Measurements from ENCODE around the gene ZFAND3. TPM values are rescaled to one million over a fixed set of nuclear protein-coding genes. Genes with fewer than 3 reads are reported as not detected.

ZFAND3 gene
- total and polyA plus RNA-seq, 10 of the 15 experiments (the other 5 are each of a cell fraction or from before 2014, with no cell fraction given): 0.90 to 34.4 (median 16.3) TPM

DNA sequence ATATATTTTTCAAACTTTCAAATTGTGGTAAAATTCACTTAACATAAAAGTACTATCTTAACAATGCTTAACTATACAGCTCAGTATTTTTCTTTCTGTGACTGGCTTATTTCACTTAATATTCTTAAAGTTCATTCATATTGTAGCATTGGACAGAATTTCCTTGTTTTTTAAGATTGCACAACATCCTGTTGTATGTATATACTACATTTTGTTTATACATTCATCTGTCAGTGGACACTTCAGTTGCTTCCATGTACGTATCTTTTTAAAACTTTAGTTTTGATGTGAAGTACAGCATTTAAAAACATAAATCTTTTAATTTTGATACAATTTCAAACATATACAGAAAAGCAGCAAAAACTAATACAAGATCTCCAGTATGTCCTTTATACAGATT is 220.7 kb downstream of the ZFAND3 start (continued):
- TF ChIP-seq BMI1 (IDR thresholded peaks at IDR 0.05; ENCODE audit: borderline replicate concordance) (no peak), ASH2L (IDR thresholded peaks at IDR 0.05; ENCODE audit: borderline replicate concordance, low read depth) (no peak)

DNA sequence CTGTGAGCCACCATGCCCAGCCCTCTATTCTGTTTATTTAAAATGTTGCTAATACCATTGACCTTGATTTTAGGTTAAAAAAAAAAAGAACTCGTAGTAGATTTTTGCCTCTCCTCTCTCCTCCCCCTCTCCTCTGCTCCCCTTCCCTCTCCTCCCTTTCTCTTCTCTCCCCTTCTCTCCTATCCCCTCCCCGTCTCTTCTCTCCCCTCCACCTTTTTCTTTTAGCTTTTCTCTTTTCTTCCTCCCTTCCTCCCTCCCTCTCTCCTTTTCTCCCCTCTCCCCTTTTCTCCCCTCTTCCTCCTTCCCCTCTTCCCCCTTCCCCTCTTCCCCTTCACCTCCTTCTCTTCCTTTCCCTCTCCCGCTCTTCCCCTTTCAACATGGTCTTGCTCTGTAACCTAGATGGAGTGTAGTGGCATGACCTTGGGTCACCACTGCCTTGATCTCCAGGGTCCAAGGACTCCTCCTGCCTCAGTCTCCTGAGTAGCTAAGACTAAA is 223.8 kb downstream of the ZFAND3 start:
- Histone ChIP-seq H3K9ac (ENCODE audit: control insufficient read depth, insufficient read depth, low read length) (no peak overlapping the region), H4K20me1 (ENCODE audit: control insufficient read depth, insufficient read depth) (no peaks in the 10 kb centered on the region), H3K36me3 (ENCODE audit: control insufficient read depth in 2 of 2, insufficient read depth in 2 of 2, low read length in 1 of 2) (no peaks in the 10 kb centered on the region), H3K27me3 (replicated peaks in 1 of 2; ENCODE audit: control insufficient read depth in 2 of 2, insufficient read depth in 2 of 2, low read length in 1 of 2) (no peaks in the 10 kb centered on the region), H3K4me3 (no peak overlapping the region), H3K79me2 (ENCODE audit: control insufficient read depth, insufficient read depth, low read length) (no peaks in the 10 kb centered on the region), H3K9me3 (replicated peaks; ENCODE audit: control insufficient read depth, insufficient read depth, low read length) (no peaks in the 10 kb centered on the region), H2AFZ (ENCODE audit: control insufficient read depth, low read depth, low read length) (no peak overlapping the region), H3K4me2 (ENCODE audit: control insufficient read depth, insufficient read depth) (no peak overlapping the region), H3K4me1 (ENCODE audit: control insufficient read depth, insufficient read depth, low read length) (no peaks in the 10 kb centered on the region), H3K27ac (ENCODE audit: control insufficient read depth, insufficient read depth) (no peak overlapping the region)
- ChIA-PET SMC1A (ENCODE audit: uncharacterized antibody, unreplicated experiment) (interaction anchor here (0.6 to 1.5 kb wide), 3 partner anchors 8 to 515 kb away, joined by 3 to 4 read pairs (median 4); no protein-coding TSS in a partner anchor), POLR2A (no interaction called here), CTCF (interaction anchor here (1.3 to 6.1 kb wide), 3 partner anchors 9 to 15 kb away, joined by 3 to 32 read pairs (median 8); no protein-coding TSS in a partner anchor), RAD21 (ENCODE audit: unreplicated experiment) (no interaction called here)
- in situ Hi-C loops (cut with MboI) (no loop called here), intact Hi-C loops (cut with micrococcal nuclease; ENCODE audit: unreplicated experiment) (no loop called here)
- TF ChIP-seq KAT2A (conservative IDR thresholded peaks at IDR 0.05; ENCODE audit: control insufficient read depth, low read depth, low read length) (no peak), HCFC1 (IDR thresholded peaks at IDR 0.05; ENCODE audit: low read length) (no peak), RBBP5 (conservative IDR thresholded peaks at IDR 0.05) (no peak), SUZ12 (IDR thresholded peaks at IDR 0.05; ENCODE audit: unreplicated experiment) (no peak), YBX1 (IDR thresholded peaks at IDR 0.05) (no peak)
- TF ChIP-seq, protein P1, sequence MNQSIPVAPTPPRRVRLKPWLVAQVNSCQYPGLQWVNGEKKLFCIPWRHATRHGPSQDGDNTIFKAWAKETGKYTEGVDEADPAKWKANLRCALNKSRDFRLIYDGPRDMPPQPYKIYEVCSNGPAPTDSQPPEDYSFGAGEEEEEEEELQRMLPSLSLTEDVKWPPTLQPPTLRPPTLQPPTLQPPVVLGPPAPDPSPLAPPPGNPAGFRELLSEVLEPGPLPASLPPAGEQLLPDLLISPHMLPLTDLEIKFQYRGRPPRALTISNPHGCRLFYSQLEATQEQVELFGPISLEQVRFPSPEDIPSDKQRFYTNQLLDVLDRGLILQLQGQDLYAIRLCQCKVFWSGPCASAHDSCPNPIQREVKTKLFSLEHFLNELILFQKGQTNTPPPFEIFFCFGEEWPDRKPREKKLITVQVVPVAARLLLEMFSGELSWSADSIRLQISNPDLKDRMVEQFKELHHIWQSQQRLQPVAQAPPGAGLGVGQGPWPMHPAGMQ (IDR thresholded peaks at IDR 0.05; ENCODE audit: borderline replicate concordance): no peak
- TF ChIP-seq, protein P2, sequence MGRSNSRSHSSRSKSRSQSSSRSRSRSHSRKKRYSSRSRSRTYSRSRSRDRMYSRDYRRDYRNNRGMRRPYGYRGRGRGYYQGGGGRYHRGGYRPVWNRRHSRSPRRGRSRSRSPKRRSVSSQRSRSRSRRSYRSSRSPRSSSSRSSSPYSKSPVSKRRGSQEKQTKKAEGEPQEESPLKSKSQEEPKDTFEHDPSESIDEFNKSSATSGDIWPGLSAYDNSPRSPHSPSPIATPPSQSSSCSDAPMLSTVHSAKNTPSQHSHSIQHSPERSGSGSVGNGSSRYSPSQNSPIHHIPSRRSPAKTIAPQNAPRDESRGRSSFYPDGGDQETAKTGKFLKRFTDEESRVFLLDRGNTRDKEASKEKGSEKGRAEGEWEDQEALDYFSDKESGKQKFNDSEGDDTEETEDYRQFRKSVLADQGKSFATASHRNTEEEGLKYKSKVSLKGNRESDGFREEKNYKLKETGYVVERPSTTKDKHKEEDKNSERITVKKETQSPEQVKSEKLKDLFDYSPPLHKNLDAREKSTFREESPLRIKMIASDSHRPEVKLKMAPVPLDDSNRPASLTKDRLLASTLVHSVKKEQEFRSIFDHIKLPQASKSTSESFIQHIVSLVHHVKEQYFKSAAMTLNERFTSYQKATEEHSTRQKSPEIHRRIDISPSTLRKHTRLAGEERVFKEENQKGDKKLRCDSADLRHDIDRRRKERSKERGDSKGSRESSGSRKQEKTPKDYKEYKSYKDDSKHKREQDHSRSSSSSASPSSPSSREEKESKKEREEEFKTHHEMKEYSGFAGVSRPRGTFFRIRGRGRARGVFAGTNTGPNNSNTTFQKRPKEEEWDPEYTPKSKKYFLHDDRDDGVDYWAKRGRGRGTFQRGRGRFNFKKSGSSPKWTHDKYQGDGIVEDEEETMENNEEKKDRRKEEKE (IDR thresholded peaks at IDR 0.05): no peak
- no peak for DNase-seq (ENCODE audit: low read depth, low spot score)
- FAIRE-seq: no peak
- no TSS peak for BruUV-seq (replicated peaks)
- WGBS (ENCODE audit: insufficient coverage, insufficient replicate concordance, low lambda C conversion rate, missing lambda C conversion rate): 83% methylated on average over 2 of the region's 3 CpGs
- no peak for ATAC-seq
